ENCODE results near the gene TSKU.
"Not testable (repeated sequence)": the region's sequence is repeated elsewhere in the genome, so short reads cannot be mapped to it uniquely, and the experiment has no call there.

The TSKU gene

GRCh38 chr11:76801736-76802135, 18.6 kb downstream of the TSKU start:
- DNase-seq (ENCODE audit: low read depth) = no peak

- DNase-seq (ENCODE audit: low read depth) = no peak
Observed at GRCh38 chr11:76802151-76802550, 19.0 kb downstream of the TSKU start.

- DNase-seq (ENCODE audit: low read depth) = no peak
Observed at GRCh38 chr11:76802621-76803020, 19.5 kb downstream of the TSKU start.

GRCh38 chr11:76803023-76803422, 19.9 kb downstream of the TSKU start:
- DNase-seq (ENCODE audit: low read depth) = no peak

- peak; percentile 48 for DNase-seq (ENCODE audit: low read depth)
Observed at GRCh38 chr11:76803811-76804600, 20.9 kb downstream of the TSKU start.

GRCh38 chr11:76805206-76805913, 22.2 kb downstream of the TSKU start:
- no peak for DNase-seq (ENCODE audit: low read depth)

- no peak for DNase-seq (ENCODE audit: low read depth)
Observed at GRCh38 chr11:76806131-76806530, 23.0 kb downstream of the TSKU start.

GRCh38 chr11:76806608-76807205, 23.6 kb downstream of the TSKU start:
- DNase-seq (ENCODE audit: low read depth) = no peak

- DNase-seq (ENCODE audit: low read depth) = peak; percentile 59
Observed at GRCh38 chr11:76807206-76807875, 24.2 kb downstream of the TSKU start.

GRCh38 chr11:76808171-76808570, 25.0 kb downstream of the TSKU start:
- no peak for DNase-seq (ENCODE audit: low read depth)

- DNase-seq (ENCODE audit: low read depth) = no peak
Observed at GRCh38 chr11:76808996-76809395, 25.8 kb downstream of the TSKU start.

GRCh38 chr11:76810151-76810853, 27.1 kb downstream of the TSKU start:
- peak; percentile 30 for DNase-seq (ENCODE audit: low read depth)

GRCh38 chr11:76811259-76811658, 28.1 kb downstream of the TSKU start:
- DNase-seq (ENCODE audit: low read depth) = no peak

GRCh38 chr11:76814414-76814813, 31.3 kb downstream of the TSKU start:
- no peak for DNase-seq (ENCODE audit: low read depth)

- not testable (repeated sequence) for DNase-seq (ENCODE audit: low read depth)
Observed at GRCh38 chr11:76815678-76816077, 32.5 kb downstream of the TSKU start.

- DNase-seq (ENCODE audit: low read depth) = no peak
Observed at GRCh38 chr11:76820184-76820566, 37.0 kb downstream of the TSKU start.

- DNase-seq (ENCODE audit: low read depth) = not testable (repeated sequence)
Observed at GRCh38 chr11:76821396-76821795, 38.2 kb downstream of the TSKU start.

GRCh38 chr11:76822406-76822805, 39.2 kb downstream of the TSKU start:
- no peak for DNase-seq (ENCODE audit: low read depth)

GRCh38 chr11:76823481-76824028, 40.4 kb downstream of the TSKU start:
- no peak for DNase-seq (ENCODE audit: low read depth)

- no peak for DNase-seq (ENCODE audit: low read depth)
Observed at GRCh38 chr11:76824083-76824939, 41.2 kb downstream of the TSKU start.

Measured in stimulated activated CD8-positive, alpha-beta memory T cell treated with anti-CD3 and anti-CD28 coated beads, Interleukin-4, amount 100 ng/mL, for 24 hours (primary cell).